Thyroid gland (tissue), 4 donors: ENCODE results near the gene DROSHA. TPM values are rescaled to one million over a fixed set of nuclear protein-coding genes. Genes with fewer than 3 reads are reported as not detected.

Experiments used
- DNase-seq, 2 donors: peaks; one replicate each; pipeline ENCODE4 v3.0.0-alpha.2; 2019
- H3K27ac ChIP-seq, 3 donors: fragments of 200-600 bp; sonication (generic); 1 replicate in 2 of 3; 2 replicates in 1 of 3; pipeline ENCODE4 v1.5.1; 2016 to 2019; ENCODE audit warnings: mild to moderate bottlenecking in 1 of 3, moderate library complexity in 1 of 3
- H3K27me3 ChIP-seq: fragments of 200-600 bp; sonication (generic); one replicate; pipeline ENCODE4 v1.5.1; 2019
- H3K36me3 ChIP-seq, 2 donors: fragments of 200-600 bp; sonication (generic); one replicate each; pipeline ENCODE4 v1.5.1; 2016 to 2019
- H3K4me1 ChIP-seq, 2 donors: fragments of 200-600 bp; sonication (generic); one replicate each; pipeline ENCODE4 v1.5.1; 2017 to 2019
- H3K4me3 ChIP-seq, 3 donors: fragments of 200-600 bp; sonication (generic); replicated peaks in 1 of 3; 1 replicate in 2 of 3; 2 replicates in 1 of 3; pipeline ENCODE4 v1.5.1; 2016; ENCODE audit warnings: mild to moderate bottlenecking in 1 of 3
- H3K9me3 ChIP-seq: fragments of 200-600 bp; sonication (generic); one replicate; pipeline ENCODE4 v1.5.1; 2017
- CTCF ChIP-seq, 6 experiments: fragments of 200-600 bp in 3 of 6; fragments of 450-650 bp in 3 of 6; sonication (generic) in 3 of 6; IDR thresholded peaks; one replicate each; pipeline ENCODE4 v1.5.1; 2016 to 2019; ENCODE audit warnings: antibody characterized with exemption in 6 of 6, mild to moderate bottlenecking in 2 of 6, inconsistent platforms in 1 of 6, moderate library complexity in 1 of 6
- POLR2A ChIP-seq, 2 donors: fragments of 450-650 bp; IDR thresholded peaks; one replicate each; pipeline ENCODE4 v1.6.1; 2017; ENCODE audit warnings: antibody characterized with exemption in 2 of 2, mild to moderate bottlenecking in 2 of 2, moderate library complexity in 1 of 2
- WGBS, 2 donors: methylation state at CpG; one replicate each; pipeline ENCODE4 v1.1.5; 2017; 5-methylcytosine and 5-hydroxymethylcytosine counted together
- intact Hi-C: fragments of 100-400 bp; cut with DNase I; formaldehyde crosslinking; loops from one replicate; pipeline ENCODE4 v1.15.1; 2023
- small RNA-seq: library from RNA; depleted of rRNA; stranded (forward); fragments of <200 nt; gene quantifications from one replicate; pipeline ENCODE3, GENCODE V24; 2016
- total RNA-seq, 4 donors: library from RNA; depleted of rRNA; stranded (reverse); fragments of >200 nt; gene quantifications; one replicate each; pipeline ENCODE4 v1.2.3, GENCODE V29; 2016

The DROSHA gene
- total RNA-seq, 4 donors from 2014 or later: 45.6 to 52.3 (median 46.2) TPM

DNA sequence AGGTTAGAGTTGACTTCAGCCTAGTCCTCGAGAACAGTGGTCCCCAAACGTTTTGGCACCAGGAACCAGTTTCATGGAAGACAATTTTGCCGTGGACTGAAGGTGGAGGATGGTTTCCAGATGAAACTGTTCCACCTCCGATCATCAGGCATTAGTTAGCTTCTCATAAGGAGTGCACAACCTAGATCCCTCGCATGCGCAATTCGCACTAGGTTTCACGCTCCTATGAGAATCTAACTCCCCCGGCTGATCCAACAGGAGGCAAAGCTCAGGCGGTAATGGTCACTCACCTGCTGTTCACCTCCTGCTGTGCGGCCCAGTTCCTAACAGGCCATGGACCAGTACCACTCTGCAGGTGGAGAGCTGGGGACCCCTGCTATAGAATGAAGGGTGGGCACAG lies 174.9 kb downstream of the DROSHA start:
- Histone ChIP-seq H3K9me3 (no peaks in the 10 kb centered on the region), H3K4me1 (no peaks in the 10 kb centered on the region), H3K4me3 (no peak overlapping the region), H3K36me3 (no peaks in the 10 kb centered on the region), H3K27me3 (no peaks in the 10 kb centered on the region), H3K27ac (no peak overlapping the region)
- DNase-seq: no peak
- 86 to 87% methylated on average over 11 of the region's 11 CpGs for WGBS, 2 donors
- no peak for TF ChIP-seq CTCF (IDR thresholded peaks at IDR 0.05)
- intact Hi-C loops: no loop called here

DNA sequence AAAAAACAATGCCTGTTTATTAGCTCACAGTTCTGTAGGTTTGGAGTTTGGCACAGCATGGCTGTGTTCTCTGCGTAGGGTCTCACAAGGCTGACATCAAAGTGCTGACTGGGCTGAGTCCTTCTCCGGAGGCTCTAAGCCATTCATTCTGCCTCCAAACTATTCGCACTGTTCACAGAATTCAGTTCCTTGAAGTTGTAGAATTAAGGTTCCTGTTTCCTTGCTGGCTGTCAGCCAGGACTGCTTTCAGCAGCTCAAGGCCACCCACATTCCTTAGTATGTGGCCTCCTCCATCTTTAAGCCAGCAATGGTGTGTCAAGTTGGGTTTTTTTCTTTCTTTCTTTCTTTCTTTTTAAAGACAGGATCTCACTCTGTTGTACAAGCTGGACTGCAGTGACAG lies 176.6 kb downstream of the DROSHA start:
- H3K27ac ChIP-seq: no peak overlapping the region
- H3K27me3 ChIP-seq: no peaks in the 10 kb centered on the region
- no peaks in the 10 kb centered on the region for H3K4me1 ChIP-seq
- H3K36me3 ChIP-seq: no peaks in the 10 kb centered on the region
- no peak overlapping the region for H3K4me3 ChIP-seq
- intact Hi-C loops: no loop called here
- TF ChIP-seq CTCF (IDR thresholded peaks at IDR 0.05) (no peak), POLR2A (IDR thresholded peaks at IDR 0.05) (no peak)
- H3K9me3 ChIP-seq: no peaks in the 10 kb centered on the region
- WGBS, 2 donors: 59 to 63% methylated on average over 3 of the region's 3 CpGs
- no peak for DNase-seq

Small RNA genes within 50 kb of the gene (small RNA-seq; reads per million reads assigned to genes)
- not detected for gene RF00019

Other genes with a start within 250 kb of the DROSHA start
- 10 to 100 TPM; 13.8 to 25.6 (median 19.3) TPM for gene C5orf22, start 208 bp upstream of the DROSHA start, total RNA-seq
- 1 to 10 TPM; 1.8 to 4.5 (median 3.9) TPM for gene PDZD2, start 107.0 kb upstream of the DROSHA start, total RNA-seq